A172 (cell line): ENCODE data around the gene MRPL33. TPM values are rescaled to one million over a fixed set of nuclear protein-coding genes. Genes with fewer than 3 reads are reported as not detected.

Experiments used
- DNase-seq: peaks from one replicate; pipeline ENCODE4 v3.0.0-alpha.2; 2015; ENCODE audit warnings: low spot score
- total RNA-seq: library from RNA; depleted of rRNA; stranded (reverse); fragments of >200 nt; shearing (Covaris generic); gene quantifications from 2 replicates; pipeline ENCODE4 v1.2.3, GENCODE V29; 2014; rRNA removed

Gene MRPL33
- total RNA-seq, 1 experiment from 2014 or later = 237 TPM

- no peak for DNase-seq
These were observed 36.9 kb downstream of the MRPL33 start for GRCh38 chr2:27808418-27808817.

DNA sequence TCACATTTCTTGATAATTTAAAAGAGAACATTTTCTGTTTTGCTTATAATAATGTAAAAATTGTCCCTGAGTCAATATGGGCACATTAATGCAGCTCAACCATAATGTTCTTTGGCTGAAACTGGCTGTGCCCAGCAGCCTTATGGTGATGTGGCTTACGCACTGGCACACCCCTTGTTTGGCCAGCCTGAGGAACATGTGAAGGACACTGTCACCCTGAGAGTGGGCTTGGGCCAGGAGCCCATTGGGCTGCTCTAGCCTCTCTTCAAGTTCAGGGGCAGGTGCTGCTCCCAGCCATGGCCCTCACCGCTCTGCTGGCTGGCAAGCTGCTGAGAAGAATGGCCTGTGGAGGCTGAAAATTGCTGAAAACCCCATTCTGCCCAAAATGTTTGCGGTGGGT lies 37.5 kb downstream of the MRPL33 start:
- DNase-seq = no peak

DNA sequence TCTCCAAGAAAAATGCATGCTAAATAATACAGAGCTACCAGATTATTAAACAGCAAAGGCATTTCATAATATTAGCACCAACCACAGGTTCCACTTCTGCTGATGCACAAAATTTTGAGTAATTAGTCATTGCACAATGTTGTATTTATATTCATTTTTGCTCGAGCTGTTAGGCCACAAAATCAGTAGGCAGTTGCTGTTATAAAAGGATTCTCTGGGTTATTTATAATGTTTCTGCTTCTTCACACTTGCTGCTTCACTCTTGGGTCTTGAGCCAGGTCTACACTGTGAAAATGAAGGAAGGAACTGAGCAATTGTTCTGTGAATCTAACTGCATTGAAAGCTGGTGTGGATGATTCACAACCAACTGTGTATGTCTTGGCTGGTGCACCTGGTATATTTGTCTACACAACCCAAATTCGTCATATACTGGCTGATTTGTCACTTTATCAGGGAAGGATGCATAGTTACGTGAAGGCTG lies 38.3 kb downstream of the MRPL33 start:
- DNase-seq = peak; percentile 88

DNA sequence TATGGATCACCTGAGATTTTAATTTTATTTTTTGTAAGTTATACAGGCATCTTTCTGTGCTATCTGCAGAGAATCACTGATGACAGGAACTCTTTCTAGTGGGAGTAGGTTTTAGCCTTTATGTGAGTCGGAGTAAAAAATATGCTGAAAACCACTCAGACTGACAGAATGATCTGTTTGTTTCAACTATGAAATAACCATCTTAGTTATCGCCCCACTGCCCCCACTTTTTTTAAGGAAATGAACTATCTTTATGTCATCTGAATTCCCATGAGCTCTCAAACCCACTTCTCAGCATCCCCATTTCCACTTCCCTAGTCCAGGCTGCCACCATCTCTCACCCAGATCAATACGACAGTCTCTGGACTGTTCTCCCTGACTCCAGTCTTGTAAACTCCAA lies 38.9 kb downstream of the MRPL33 start:
- DNase-seq = no peak

- DNase-seq = no peak
These were observed 40.2 kb downstream of the MRPL33 start for GRCh38 chr2:27811768-27812167.

- DNase-seq = no peak
These were observed 43.2 kb downstream of the MRPL33 start for GRCh38 chr2:27814758-27815157.

- DNase-seq = no peak
These were observed 44.4 kb downstream of the MRPL33 start for GRCh38 chr2:27815860-27816438.

- DNase-seq = no peak
These were observed 50.5 kb downstream of the MRPL33 start for GRCh38 chr2:27822049-27822448.

DNA sequence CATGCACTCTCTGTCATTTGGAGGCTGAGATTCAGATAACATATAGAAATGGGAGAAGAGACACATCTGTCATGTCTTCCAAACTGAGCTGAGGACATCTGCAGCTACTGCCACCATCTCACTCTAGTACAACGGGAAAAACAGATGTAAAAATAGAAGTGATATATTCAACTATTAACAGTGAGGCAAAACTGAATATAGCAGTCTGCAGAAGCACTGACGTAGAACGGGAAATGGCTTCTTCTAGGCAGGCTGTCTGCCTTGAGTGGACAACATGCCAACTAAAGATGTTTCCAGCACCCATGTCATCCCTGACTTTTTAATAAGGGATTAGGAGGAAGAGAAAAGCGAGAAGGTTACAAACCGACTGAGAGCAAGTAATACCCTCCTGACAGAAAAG lies 51.6 kb downstream of the MRPL33 start:
- no peak for DNase-seq

GRCh38 chr2:27823569-27823968 lies 52.0 kb downstream of the MRPL33 start:
- DNase-seq = no peak

GRCh38 chr2:27824401-27824800 lies 52.9 kb downstream of the MRPL33 start:
- no peak for DNase-seq

GRCh38 chr2:27828305-27828704 lies 56.8 kb downstream of the MRPL33 start:
- DNase-seq = no peak

Other genes with a start within 250 kb of the MRPL33 start
- gene ZNF512, start 188.7 kb upstream of the MRPL33 start, total RNA-seq = 14.8 and 16.7 TPM in 2 replicates
- gene CCDC121, start 142.7 kb upstream of the MRPL33 start, total RNA-seq = 1.6 and 6.5 TPM in 2 replicates
- gene GPN1, start 142.7 kb upstream of the MRPL33 start, total RNA-seq = 76.1 and 91.6 TPM in 2 replicates
- gene SUPT7L, start 108.1 kb upstream of the MRPL33 start, total RNA-seq = 29.4 and 32.7 TPM in 2 replicates
- 44.5 and 51.0 TPM in 2 replicates for gene SLC4A1AP, start 107.8 kb upstream of the MRPL33 start, total RNA-seq
- 2.2 and 2.8 TPM in 2 replicates for gene RBKS, start 118.7 kb downstream of the MRPL33 start, total RNA-seq
- gene BABAM2, start 119.0 kb downstream of the MRPL33 start, total RNA-seq = 36.0 and 36.5 TPM in 2 replicates